ENCODE data around the gene DHX16.
A peak's percentile ranks its signal among the peaks of the same experiment; 100 is the strongest.
"Not testable (repeated sequence)": the region's sequence is repeated elsewhere in the genome, so short reads cannot be mapped to it uniquely, and the experiment has no call there.

The DHX16 gene

DNA sequence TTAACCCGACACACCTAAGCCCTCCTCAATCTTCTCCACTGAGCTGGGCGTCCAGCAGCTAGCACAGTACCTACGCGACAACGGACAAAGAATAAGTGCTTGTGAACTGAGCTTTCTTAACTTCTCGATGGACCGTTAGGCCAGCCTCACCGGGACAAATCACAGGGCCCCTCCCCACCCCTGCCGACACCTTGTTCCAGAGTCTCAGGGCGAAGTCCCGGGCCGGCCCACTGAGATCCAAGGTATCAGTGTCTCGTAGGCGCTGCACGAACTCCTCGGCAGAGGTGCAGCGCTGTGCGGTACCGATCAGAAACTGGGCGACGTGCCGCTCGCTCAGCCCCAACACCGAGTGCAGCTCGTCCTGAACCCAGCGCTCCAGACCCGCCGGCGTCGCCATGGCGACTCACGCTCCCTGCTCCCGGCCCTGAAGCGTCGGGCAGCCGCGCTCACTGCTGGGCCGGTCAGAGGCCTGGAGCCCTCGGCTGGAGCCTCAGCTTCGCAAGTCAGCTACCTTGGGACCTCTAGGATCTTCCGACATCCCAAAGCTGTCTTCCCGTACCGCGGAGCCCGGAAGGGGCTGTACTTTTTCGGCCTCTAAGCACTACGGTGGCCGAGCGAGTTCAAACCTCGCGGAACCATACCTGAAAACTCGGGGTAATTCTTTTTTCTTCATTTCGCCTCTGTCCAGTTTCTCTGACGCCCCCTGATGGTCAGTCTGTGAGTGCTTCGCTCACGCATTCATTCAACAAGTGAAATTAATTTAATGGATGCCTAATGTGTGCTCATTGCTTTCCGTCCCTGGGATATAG is at the start of gene DHX16:
Gene DHX16 (minus strand): TSS at position 562 of the 809 bp plus-strand sequence. CDS start 165 bp downstream, at position 397.
- peak; percentile 97 for DNase-seq

DNA sequence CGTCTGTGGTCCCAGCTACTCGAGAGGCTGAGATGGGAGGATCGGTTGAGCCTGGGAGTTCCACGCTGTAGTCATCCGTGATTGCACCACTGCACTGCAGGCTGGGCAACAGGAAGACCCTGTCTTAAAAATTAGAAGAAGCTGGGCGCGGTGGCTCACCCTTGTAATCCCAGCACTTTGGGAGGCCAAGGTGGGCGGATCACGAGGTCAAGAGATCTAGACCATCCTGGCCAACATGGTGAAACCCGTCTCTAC is 49.1 kb upstream of the DHX16 start:
- DNase-seq = peak; percentile 89

DNA sequence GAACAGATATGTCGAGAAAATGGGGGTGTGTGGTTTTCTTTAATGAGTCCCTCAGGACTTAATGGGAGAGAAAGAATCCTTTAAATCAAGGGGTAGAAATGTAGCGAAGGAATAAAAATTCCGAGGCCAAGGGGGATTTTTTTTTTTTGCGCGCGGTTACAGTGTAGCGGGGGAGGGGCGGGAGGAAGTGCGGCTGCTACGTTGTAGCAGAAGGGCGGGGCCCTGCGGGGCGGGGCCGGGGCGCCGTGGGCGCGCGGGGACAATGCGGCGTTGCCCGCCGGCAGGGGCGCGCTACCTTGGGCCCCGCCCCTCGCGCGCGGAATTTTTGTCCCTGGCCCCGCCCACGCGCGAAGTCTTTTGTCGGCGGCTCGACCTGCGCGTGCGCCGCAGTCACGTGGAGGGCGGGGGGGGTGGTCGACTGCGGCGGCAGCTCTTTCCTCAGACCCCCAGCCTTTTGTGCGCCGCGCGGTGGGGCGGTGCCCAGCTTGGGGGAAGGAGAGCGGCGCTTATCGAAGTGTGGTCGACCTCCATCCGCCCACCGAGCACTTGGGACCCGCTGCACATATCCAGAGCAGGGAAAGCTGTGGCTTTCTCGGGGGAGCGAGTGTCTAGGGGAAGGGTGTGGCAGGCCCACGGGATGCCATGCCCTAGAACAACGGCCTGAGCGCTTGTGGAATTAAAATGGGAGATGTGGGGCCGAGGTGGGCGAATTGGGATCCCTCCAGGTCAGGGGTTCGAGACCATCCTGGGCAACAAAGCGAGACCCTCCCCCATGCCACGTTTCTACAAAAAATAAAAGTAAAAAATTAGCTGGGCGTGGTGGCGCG is 48.6 kb upstream of the DHX16 start:
- DNase-seq = peak; percentile 97

DNA sequence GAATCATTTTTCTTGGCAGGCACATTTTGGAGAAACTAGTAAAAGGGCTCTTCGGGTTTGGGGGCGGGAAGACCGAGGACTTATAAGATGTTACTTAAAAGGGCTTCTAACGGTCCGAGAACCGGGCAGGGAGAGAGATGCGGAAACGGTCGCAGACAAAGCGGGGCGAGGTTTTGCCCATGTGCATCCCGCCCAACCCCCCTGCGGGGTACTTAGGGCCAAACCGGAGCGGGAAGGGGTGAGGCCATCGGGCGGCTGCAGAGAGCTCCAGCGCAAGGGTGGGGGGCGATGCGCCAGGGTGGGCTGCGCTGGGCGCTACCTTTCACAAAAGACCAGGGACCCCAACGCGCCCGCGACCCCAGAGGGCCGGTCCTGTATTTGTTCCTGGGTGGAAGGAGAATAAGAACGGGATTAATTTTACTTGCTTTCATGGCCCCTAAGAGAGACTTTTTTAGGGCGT is 48.0 kb upstream of the DHX16 start:
- DNase-seq = peak; percentile 66

DNA sequence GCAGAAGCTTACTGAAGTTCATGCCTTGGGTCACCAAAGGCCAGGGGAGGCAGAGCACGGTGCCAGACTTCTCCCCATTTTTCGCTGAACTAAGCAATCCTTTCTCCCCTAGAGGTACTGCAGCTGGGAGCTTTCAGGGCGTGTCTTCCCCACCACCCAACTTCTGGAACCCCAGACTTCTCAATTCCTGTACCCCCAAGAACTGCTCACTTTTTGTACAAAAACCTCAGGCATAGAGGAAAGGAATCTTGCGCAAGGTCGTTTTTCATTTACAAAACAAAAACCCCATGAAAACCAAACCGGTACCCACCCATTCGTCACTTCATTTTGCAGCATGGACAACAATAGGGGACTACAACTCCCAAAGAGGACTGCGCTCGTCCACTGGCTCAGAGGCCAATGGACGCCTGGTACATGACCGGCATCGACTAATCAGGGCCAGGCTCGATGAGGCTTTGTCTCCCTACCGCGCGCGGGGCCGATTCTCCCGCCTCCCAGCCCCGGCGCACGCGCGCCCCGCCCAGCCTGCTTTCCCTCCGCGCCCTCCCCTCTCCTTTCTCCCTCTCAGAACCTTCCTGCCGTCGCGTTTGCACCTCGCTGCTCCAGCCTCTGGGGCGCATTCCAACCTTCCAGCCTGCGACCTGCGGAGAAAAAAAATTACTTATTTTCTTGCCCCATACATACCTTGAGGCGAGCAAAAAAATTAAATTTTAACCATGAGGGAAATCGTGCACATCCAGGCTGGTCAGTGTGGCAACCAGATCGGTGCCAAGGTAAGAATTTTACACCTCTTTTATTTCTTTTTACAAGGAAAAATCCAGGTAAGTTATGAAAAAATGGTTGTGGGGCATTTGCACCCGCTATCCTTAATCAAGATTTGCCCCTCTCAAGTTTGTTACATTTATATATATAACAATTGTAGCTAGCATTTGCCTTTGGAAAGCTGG is 47.3 kb upstream of the DHX16 start, which contains the start of gene TUBB:
Gene TUBB (plus strand): TSS at position 562 of the 947 bp plus-strand sequence. CDS start 155 bp downstream, at position 717.
- peak; percentile 98 for DNase-seq

DNA sequence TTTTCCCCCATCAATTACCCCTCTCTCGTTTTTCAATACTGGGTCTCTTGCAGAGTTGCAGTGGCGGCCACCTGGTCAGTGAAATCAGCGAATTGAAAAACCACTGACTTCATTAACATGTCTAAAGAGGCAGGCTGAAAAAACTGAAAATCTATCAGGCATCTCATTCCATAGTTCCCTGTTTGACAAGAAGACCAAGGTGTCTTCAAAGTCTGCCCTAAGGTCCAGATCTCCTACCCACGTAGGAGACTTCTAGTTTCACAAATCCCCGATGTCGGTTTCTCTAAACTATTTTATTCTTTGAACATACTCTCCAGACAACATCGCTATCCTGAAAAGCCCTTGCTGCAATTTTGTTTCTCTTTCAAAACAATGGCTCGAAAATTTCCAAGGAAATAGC is 46.5 kb upstream of the DHX16 start:
- DNase-seq = no peak

DNA sequence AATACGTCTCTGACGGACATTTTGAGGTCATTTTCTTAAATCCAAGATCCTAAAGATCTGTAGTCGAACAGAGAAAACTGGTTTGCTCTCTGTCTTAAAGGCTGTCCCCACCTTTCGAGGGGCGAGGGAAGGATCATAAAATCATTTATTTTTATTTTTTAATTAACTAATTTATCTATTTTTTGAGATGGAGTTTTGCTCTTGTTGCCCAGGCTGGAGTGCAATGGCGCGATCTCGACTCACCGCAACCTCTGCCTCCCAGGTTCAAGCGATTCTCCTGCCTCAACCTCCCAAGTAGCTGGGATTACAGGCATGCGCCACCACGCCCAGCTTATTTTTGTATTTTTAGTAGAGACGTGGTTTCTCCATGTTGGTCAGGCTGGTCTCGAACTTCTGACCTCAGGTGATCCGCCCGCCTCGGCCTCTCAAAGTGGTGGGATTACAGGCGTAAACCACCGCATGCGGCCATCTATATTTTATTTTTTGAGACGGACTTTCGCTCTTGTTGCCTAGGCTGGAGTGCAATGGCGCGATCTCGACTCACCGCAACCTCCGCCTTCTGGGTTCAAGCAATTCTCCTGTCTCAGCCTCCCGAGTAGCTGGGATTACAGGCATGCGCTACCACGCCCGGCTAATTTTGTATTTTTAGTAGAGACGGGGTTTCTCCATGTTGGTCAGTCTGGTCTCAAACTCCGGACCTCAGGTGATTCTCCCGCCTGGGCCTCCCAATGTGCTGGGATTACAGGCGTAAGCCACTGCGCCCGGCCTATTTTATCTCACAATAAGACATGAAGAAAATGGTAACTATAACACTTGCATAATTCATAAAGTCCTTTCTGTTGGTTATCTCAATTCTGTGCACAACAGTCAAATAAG is 45.3 kb upstream of the DHX16 start:
- not testable (repeated sequence) for DNase-seq

DNA sequence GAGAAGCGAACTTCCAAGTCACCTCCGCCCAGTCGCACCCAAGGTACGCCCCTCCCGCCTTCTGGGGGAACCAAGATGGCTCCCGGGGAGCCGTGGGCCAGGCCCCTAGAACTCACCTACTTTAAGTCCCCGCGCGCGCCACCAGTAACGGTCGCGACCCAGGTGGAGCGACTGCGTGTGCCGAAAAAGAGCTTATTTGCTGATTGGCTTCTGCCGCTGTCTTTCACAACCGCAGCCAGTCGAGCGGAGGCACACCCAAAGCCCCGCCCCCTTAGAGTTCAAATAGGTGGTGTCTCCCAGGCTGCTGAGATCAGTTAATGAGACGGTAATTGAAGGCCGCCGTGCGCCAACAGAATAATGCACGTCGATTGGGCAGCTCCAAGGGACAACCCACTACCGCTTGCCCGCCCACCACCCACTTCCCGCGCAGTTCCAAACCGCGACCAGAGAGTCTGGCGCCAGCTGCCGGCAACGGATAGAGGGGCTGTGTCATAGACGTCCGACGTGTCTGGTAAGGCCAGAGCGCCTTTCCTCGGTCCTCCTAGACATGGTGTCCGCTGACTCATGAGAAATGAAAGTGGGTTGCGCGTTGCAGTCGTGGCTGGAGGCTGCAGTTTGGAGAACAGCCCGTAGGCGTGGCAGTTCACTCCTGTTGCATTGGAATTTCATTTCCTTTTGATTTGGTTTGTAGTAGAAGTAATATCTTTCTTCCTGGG is 44.5 kb upstream of the DHX16 start, which contains the start of gene MDC1:
Gene MDC1 (minus strand): TSS at position 153 of the 716 bp plus-strand sequence. CDS start 2,106 bp downstream, outside the sequence.
- peak; percentile 100 for DNase-seq

DNA sequence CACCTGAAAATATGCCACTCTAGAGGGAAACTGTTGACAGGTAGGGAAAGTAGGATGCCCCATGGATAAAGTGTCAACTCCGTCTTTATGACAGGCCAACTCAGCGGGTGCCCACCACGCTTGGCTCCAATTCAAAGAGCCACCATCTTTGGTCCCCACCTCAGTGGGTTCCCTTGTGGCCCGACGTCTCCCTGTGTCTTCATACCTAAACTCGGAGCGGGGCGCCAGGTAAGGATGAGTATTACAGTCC is 44.0 kb upstream of the DHX16 start:
- DNase-seq = no peak

DNA sequence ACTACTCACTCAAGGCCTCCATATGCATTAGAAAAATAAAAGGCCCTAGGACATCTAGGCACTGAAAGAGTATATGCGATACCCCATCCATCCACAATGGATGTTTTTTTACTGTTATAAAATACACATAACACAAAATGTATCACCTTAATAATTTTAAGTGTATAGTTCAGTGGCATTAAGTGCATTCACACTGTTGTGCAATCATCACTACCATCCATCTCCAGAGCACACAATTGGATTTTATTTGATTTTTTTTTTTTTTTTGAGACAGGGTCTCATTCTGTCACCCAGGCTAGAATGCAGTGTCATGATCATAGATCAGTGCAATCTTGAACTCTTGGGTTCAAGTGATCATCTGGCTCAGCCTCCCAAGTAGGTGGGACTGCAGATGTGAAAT is 41.5 kb upstream of the DHX16 start:
- no peak for DNase-seq

DNA sequence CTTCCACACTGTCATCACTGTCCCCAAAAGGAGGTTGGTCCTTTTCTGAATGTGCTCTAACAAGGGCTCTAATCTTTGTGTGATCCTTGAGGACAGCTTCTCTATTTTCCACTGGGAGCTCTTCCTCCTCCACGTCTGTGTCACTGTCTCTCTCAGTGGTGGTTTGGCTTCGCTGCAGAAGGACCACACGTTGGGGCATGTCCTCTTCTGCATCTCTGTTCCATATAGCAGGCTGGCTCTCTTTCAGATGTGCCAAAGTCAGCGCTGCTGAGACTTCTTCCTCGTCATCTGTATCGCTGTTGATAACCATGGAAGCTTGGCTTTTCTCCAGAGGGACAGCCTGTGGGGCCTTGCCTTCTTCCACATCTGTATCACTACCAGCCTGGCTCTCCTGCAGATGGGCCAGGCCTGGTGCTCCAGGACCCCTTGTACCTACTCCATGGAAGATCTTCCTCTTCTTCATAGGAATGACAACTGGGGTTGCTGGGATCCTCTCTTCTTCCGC is 39.7 kb upstream of the DHX16 start:
- no peak for DNase-seq

DNA sequence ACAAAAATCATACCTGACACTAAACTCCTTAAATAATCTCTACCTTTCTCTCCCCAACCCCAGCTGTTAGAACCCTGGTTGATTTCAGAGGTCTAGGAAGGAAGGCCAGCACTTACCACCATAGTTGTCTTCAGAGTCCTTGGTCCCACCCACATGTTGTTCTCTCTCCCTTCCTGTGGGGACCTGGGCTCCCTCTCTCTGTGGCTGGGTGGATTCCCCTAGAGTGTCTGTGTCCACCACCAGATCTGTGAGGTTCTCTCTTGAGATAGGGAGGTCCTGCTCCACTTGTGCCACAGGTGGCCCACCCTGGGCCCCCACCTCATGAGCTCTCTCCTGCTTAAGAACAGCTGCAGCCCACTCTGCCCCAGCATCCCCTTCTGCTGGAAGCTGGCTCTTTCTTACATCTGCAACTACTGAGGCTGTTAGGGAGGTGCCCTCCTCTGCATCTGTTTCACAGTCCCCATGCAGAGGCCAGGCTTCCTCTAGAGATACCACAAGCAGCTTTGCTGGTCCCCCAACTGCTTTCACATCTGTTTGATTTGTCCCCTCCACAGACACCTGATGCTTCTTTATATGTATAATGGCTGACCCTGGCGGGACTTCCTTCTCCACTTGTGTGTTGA is 39.1 kb upstream of the DHX16 start:
- DNase-seq = no peak

DNA sequence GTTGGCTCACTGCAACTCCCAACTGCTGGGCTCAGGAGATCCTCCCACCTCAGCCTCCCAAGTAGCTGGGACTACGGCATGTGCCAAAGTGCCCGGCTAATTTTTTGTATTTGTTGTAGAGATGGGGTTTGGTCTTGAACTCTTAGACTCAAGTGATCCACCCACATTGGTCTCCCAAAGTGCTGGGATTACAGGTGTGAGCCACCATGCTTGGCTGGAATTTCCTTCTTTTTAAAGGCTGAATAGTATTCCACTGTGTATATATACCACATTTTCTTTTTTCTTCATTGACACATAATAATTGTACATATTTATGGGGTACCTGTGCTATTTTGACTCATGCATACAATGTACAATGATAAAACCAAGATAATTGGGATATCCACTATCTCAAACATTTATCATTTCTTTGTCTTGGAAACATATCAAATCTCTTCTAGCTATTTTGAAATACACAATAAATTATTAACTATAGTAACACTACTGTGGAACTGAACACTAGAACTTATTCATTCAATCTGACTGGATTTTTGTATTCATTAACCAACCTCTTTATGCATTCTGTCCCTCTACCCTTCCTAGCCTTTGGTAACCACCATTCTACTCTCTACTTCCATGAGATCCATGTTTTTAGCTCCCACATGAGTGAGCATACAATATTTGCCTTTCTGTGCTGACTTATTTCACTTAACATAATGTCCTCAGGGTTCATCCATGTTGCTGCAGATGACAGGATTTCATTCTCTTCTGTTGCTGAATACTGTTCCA is 36.5 kb upstream of the DHX16 start:
- no peak for DNase-seq

DNA sequence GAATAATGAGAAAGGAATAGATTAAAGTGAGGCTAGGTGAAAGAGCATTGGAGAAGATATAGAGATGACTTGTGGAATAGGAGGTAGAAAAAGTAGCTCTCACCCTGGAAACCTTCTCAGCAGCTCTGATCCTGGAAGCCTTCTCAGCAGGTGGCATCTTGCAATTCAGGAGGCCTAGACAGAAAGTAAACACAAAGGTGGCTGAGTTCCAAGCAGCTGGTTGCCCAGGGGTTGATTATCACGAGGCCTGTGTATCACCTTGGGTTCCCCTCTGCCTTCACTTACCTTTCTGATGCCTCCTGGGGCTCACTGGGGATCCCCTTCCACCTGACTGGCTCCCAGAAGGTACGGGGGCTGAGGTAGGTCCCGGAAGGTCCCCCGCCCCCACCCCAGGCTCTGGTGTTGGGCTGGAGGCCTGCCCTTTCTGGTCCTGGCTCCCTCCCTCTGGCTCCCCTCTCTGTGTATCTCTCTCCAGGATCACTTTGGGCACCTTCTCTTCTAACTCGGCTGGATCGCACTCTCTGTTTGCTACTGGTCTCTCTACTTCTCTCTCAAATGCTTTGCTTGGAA is 34.6 kb upstream of the DHX16 start:
- no peak for DNase-seq

DNA sequence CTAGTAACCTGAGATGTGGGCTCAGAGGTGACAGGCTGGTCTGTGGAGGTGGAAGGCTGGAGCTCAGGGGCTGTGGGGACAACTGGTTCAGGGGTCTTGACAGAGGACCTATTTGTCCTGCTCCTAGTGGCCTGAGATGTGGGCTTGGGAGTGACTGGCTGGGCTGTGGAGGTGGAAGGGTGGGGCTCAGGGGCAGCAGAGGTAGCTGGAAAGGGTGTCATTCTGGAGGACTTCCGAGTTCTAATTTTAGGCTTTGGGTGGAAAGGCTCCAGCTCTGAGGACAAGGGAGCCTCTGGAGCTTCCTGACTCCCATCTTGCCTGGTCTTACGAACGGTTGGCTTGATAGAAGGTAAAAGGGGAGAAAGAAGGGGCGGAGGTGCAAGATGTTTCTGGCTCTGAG is 32.8 kb upstream of the DHX16 start:
- no peak for DNase-seq

DNA sequence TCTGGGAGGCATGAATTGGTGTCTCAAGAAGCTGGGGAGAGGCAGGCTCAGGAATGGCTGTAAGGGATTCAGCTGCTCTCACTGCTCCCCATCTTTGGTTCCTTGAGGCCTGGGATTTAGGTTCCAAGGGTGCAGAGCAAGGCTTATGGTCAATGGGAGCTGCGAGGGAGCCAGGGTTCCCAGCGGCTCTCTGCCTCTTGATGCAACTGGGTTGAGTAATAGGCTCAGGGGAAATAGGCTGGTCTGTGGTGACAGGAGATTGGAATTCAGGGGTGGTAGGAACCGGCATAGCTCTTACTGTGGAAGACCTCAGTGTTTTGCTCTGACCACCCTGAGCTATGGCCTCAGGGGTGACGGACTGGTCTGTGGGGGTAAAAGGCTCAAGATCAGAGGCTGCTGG is 31.0 kb upstream of the DHX16 start:
- DNase-seq = peak; percentile 49

DNA sequence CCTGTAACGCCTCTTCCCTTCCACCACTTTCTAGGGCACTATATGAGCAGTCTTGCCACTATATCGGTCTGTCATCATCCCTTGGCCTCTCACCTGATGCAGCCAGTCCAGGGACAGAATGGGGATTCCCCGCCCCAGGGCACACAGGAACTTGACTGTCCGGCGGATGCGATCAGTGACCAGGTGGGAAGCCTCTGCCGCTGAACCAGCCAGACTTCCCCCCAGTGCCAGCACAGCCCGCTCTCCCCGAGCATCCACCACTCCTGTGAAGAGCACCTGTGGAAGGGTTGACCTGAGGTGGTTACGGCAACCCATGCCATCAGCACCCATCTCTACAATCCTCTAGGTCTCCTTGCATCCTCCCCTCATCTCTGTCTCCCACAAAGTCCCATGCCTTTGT is 30.2 kb upstream of the DHX16 start:
- no peak for DNase-seq

DNA sequence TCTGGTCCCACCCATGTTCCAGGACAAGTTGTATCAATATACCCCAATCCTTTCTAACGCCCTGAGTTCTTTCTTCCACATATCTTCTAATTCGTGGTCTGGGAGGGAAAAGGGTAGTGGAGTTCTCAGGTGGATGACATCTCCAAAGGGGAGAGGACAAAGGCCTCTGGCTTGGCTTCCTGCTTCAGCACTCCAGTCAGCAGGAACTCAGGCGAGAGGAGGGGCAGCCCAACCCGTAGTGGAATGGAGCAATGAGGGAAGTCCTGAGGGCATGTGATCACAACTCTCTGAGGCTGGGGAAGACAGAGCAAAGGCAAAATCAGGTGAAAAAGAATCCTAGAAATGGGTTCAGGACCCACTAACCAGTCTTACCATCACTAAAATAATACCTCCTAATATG is 27.5 kb upstream of the DHX16 start:
- DNase-seq = peak; percentile 74

DNA sequence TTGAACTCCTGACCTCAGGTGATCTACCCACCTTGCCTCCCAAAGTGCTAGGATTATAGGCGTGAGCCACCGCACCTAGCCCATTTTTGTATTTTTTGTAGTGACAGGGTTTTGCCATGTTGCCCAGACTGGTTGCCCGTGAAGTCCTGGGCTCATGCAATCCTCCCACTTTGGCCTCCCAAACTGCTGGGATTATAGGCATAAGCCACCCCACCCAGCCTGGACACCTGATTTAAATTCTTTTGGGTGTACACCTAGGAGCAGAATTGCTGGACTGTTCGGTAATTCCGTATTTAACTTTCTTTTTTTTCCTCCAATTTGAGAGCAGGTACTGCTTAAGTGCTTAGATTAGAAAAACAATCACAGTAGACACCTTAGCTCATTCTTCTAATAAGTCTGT is 23.6 kb upstream of the DHX16 start:
- no peak for DNase-seq
